Panc1 (cell line): ENCODE results near the gene ZNF12. TPM values are rescaled to one million over a fixed set of nuclear protein-coding genes. Genes with fewer than 3 reads are reported as not detected.

Experiments
- ATAC-seq: fragments of 200-7000 bp; cut with Tn5 transposase; 2 replicates; pipeline ENCODE4 v1.9.1; 2020; ENCODE audit warnings: mild to moderate bottlenecking, moderate library complexity
- BruUV-seq: library from RNA; stranded (reverse); fragments of 400-500 nt; replicated peaks from 2 replicates; lab custom pipeline; 2021; lab: Mats Ljungman, UMichigan
- CTCF ChIA-PET: fragments of 300-600 bp; sonication (Branson Sonifier 250); formaldehyde crosslinking; loops from one replicate; lab custom pipeline; 2022; ENCODE audit warnings: antibody characterized with exemption; lab: Charles Lee
- POLR2A ChIA-PET: fragments of 300-600 bp; sonication (Branson Sonifier 250); formaldehyde crosslinking; loops from one replicate; lab custom pipeline; 2022; ENCODE audit warnings: antibody characterized with exemption; lab: Charles Lee
- DNase-seq: peaks from one replicate; pipeline ENCODE4 v3.0.0-alpha.2; 2010; ENCODE audit warnings: low read depth, low spot score
- H3K27ac ChIP-seq: 2 replicates; pipeline ENCODE4 v1.5.1; 2011; ENCODE audit warnings: mild to moderate bottlenecking, low read length, inconsistent platforms
- H3K27me3 ChIP-seq: fragments of 200-500 bp; sonication (Bioruptor generic); 2 replicates; pipeline ENCODE4 v1.6.0; 2014; ENCODE audit warnings: low read length, inconsistent platforms; ENCODE audit not compliant: control insufficient read depth, insufficient read depth
- H3K36me3 ChIP-seq: fragments of 200-500 bp; sonication (Bioruptor generic); 2 replicates; pipeline ENCODE4 v1.5.1; 2014; ENCODE audit warnings: inconsistent platforms, mild to moderate bottlenecking, low read length, moderate library complexity; ENCODE audit not compliant: control insufficient read depth, insufficient read depth
- H3K4me1 ChIP-seq: 2 replicates; pipeline ENCODE4 v1.5.1; 2011; ENCODE audit warnings: inconsistent platforms, mild to moderate bottlenecking, low read length, moderate library complexity; ENCODE audit not compliant: control insufficient read depth, insufficient read depth
- H3K4me3 ChIP-seq, 2 experiments: 2 replicates each; pipeline ENCODE4 v1.5.1; 2011 to 2012; ENCODE audit warnings: low read depth in 2 of 2, low read length in 2 of 2, mild to moderate bottlenecking in 2 of 2, inconsistent platforms in 1 of 2, moderate library complexity in 1 of 2
- H3K9me3 ChIP-seq: fragments of 200-500 bp; sonication (Bioruptor generic); 2 replicates; pipeline ENCODE4 v1.5.1; 2014; ENCODE audit warnings: low read depth, mild to moderate bottlenecking, inconsistent platforms, low read length, moderate library complexity; ENCODE audit not compliant: control insufficient read depth, insufficient read depth
- CTCF ChIP-seq: fragments of 450-650 bp; IDR thresholded peaks from 2 replicates; pipeline ENCODE4 v1.5.1; 2017; ENCODE audit warnings: mild to moderate bottlenecking
- POLR2AphosphoS5 ChIP-seq: IDR thresholded peaks from 2 replicates; pipeline ENCODE4 v1.6.1; 2012; ENCODE audit warnings: mild to moderate bottlenecking, low read depth, low read length, moderate library complexity
- REST ChIP-seq, 2 experiments: IDR thresholded peaks; 2 replicates each; pipeline ENCODE4 v1.6.1; 2011 to 2012; ENCODE audit warnings: low read depth in 2 of 2, control low read depth in 1 of 2, low read length in 1 of 2, mild to moderate bottlenecking in 1 of 2, moderate library complexity in 1 of 2; ENCODE audit not compliant: insufficient read depth in 1 of 2
- SIN3A ChIP-seq: IDR thresholded peaks from 2 replicates; pipeline ENCODE4 v1.6.1; 2012; ENCODE audit warnings: low read depth, mild to moderate bottlenecking, low read length, moderate library complexity, borderline replicate concordance; ENCODE audit not compliant: insufficient read depth
- TCF7L2 ChIP-seq: IDR thresholded peaks from 2 replicates; pipeline ENCODE4 v1.6.1; 2011; ENCODE audit warnings: mild to moderate bottlenecking, low read depth, low read length, inconsistent platforms
- in situ Hi-C: cut with HindIII; loops from 2 replicates; pipeline ENCODE4 v1.10.0; 2016; ENCODE audit warnings: low sequenced_read_pairs, low pct_unique_long_range_greater_than_20kb
- intact Hi-C: fragments of 100-400 bp; cut with micrococcal nuclease; formaldehyde crosslinking; loops from one replicate; pipeline ENCODE4 v1.10.0; 2022; ENCODE audit not compliant: unreplicated experiment
- total RNA-seq: library from RNA; stranded (reverse); gene quantifications from one replicate; pipeline ENCODE4 v1.2.1, GENCODE V29; 2021; ENCODE audit not compliant: unreplicated experiment

ZNF12 gene
- total RNA-seq, 1 experiment from 2014 or later, result 37.3 TPM

- ChIA-PET CTCF (no interaction called here), POLR2A (no interaction called here)
- DNase-seq (no peak), ATAC-seq (no peak)
- Histone ChIP-seq H3K4me1 (peaks cover 8% of the 10 kb centered on the region), H3K4me3 (no peak overlapping the region), H3K27ac (no peak overlapping the region), H3K27me3 (no peaks in the 10 kb centered on the region), H3K36me3 (peaks cover 4% of the 10 kb centered on the region; the same call in 1 of the 2 replicates), H3K9me3 (no peaks in the 10 kb centered on the region)
- no TSS peak for BruUV-seq
- intact Hi-C loops (no loop called here), in situ Hi-C loops (no loop called here)
- TF ChIP-seq CTCF (no peak), SIN3A (no peak), REST (IDR thresholded peaks at IDR 0.05; ENCODE audit: insufficient read depth in 1 of 2, low read depth in 2 of 2, low read length in 1 of 2) (no peak), TCF7L2 (no peak), POLR2AphosphoS5 (no peak)
Observed at GRCh38 chr7:6641305-6642035, 65.3 kb downstream of the ZNF12 start.

- peaks cover 4% of the 10 kb centered on the region; the same call in 1 of the 2 replicates for H3K36me3 ChIP-seq
- TF ChIP-seq CTCF (no peak), TCF7L2 (no peak), SIN3A (no peak), REST (IDR thresholded peaks at IDR 0.05; ENCODE audit: insufficient read depth in 1 of 2, low read depth in 2 of 2, low read length in 1 of 2) (no peak), POLR2AphosphoS5 (no peak)
- CTCF ChIA-PET, result no interaction called here
- no peaks in the 10 kb centered on the region for H3K9me3 ChIP-seq
- no peaks in the 10 kb centered on the region for H3K27me3 ChIP-seq
- POLR2A ChIA-PET, result no interaction called here
- ATAC-seq, result no peak
- no TSS peak for BruUV-seq
- H3K27ac ChIP-seq, result no peak overlapping the region
- intact Hi-C loops, result no loop called here
- no peak overlapping the region for H3K4me3 ChIP-seq
- in situ Hi-C loops, result no loop called here
- H3K4me1 ChIP-seq, result peaks cover 12% of the 10 kb centered on the region
- no peak for DNase-seq
Observed at GRCh38 chr7:6640246-6640721, 66.5 kb downstream of the ZNF12 start.
